NCI-H69 (cell line): ENCODE measurements around the gene HLX.

ENCODE experiments used
- DNase-seq: peaks from one replicate; lab custom pipeline; 2025; lab: John Stamatoyannopoulos, UW

HLX gene, protein sequence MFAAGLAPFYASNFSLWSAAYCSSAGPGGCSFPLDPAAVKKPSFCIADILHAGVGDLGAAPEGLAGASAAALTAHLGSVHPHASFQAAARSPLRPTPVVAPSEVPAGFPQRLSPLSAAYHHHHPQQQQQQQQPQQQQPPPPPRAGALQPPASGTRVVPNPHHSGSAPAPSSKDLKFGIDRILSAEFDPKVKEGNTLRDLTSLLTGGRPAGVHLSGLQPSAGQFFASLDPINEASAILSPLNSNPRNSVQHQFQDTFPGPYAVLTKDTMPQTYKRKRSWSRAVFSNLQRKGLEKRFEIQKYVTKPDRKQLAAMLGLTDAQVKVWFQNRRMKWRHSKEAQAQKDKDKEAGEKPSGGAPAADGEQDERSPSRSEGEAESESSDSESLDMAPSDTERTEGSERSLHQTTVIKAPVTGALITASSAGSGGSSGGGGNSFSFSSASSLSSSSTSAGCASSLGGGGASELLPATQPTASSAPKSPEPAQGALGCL

DNA sequence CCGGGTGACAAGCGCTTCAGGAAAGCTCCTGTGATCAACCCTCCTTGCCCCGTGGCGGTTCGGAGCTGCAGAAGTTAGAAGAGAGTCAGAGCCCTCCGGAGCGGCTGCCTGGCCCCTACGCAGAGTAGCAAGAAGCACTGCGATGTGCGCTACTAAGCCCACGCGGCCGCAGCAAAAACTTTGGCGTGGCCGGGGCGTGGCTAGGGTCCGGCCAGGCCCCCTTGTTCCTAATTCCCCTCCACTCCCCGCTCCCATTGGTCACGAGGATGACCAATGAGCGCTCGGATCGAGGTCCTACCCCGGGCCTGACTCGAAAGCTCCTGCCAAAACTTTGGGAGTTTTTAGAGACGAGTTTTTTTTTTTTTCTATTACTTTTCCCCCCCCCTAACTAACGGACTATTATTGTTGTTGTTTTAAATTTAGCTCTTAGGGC lies at the start of gene HLX:
Gene HLX (plus strand): TSS at position 368 of the 433 bp plus-strand sequence. CDS start 415 bp downstream, outside the sequence.
- DNase-seq, result peak; percentile 61

DNA sequence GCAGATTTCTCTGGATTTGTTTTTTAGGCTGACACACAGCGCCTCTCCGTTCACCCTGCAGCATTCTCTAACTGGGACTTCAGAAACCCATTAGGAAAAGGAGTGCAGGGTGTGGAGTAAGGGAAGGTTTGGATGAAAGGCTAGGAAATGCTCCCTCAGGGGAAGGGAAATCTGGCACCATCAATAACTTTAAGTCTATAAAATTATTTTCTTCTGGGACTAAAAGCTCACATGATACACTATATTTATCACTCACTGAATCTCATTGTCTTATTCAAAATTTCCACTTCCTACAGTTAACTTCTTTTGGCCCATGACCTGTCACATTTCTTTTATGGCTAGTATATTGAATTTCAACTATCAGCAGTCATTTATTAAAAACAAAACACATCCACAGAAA lies 45.8 kb upstream of the HLX start:
- no peak for DNase-seq

DNA sequence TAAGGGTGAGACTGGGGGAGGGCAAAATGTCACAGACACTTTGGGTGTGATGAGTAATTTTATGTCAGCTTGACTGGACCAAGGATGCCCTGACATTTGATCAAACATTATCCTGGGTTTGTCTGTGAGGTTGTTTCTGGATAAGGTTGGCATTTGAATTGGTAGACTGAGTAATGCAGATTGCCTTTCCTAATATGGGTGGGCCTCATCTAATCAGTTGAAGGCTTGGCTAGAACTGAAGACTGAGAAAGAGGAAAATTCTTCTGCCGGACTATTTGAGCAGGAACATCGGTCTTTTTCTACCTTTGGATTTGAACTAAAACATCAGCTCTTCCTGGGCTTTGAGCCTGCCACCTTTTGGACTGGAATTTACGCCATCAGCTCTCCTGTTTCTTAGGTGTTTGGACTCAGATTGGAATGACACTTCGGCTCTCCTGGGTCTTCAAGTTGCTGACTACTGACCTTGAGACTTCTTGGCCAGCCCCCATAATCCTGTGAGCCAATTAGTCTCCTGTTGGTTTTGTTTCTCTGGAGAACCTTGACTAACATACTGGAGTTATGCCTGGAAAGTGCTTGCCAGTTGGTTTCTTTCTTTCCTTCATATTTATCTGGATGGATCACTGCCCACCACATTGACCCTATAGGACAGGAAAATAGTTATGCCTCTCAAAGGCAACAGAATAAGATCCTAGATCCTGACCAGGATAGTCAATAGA lies 44.9 kb upstream of the HLX start:
- no peak for DNase-seq

DNA sequence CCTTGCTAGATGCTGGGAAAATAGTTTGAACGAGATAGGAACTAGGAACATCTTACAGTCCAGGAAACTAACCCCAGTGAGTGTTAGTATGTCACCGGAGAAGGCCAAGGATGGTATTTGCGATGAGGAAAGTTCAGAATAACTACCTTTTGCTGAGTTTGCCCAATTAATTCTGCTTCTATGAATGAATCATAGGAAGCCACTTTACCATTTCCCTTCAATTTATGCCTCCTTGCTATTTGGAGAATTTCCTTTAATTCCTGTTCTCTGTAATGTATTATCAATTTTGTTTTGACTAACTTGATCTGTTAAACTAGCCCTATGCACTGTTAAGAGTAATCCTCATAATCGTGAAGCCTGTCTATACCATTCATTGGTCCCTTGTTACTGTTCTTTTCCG lies 40.7 kb upstream of the HLX start:
- no peak for DNase-seq

DNA sequence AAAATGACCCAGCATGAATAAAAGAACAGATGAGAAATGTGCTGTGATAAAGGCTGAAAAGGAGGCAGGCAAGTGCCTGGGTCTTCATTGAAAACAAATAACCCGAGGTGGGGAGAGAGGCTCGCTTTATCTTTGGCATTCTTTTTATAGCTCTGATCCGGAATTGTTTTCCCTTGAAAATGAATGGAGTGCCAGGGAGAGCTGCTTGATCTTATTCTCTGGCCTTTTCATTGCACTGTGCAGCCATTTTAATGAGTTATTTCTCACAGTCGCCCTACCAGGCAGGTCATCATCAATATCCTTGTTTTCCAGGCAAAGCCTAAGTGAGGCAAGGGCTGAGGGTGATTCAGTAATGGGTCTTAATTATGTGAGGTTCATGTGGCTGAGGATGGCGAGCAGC lies 39.8 kb upstream of the HLX start:
- no peak for DNase-seq

DNA sequence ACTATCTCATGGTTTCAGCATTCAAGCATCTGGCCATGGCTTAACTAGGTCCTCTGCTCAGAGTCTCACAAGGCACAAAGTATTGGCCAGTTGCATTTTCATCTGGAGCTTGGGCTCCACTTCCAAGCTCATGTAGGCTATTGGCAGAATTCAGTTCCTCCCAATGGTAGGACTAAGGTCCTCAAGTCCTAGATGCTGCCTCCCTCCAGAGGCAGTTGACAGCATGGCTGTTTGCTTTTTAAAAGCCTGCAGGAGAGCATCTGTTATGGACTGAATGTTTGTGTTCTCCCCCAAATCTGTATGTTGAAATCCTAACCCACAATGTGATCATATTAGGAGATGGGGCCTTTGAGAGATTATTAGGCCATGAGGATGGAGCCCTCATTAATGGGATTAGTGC lies 38.0 kb upstream of the HLX start:
- peak; percentile 22 for DNase-seq

DNA sequence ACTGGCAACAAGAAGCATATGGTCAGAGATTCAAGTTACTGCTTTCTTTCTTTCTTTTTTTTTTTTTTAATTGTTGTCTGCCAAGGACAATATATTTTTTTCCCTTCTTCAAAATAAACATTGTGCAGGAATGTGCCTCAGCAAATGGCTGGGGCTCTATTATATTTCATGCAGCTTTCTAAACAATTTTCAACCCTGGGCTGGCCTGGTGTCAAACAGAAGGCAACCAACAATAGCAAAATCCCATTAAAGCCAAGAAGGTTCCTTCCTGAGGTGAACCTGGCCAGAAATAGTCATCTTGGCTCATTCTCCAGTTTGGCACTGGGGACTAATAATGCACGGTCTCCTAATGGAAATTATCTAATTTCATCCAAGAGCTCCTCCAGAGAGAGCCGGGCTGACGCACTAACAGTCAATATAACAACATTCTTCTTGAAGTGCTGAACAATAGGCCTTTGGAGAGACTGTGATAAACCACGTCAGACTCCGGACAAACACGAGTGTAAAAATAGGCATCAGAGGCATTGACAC lies 35.7 kb upstream of the HLX start:
- no peak for DNase-seq

DNA sequence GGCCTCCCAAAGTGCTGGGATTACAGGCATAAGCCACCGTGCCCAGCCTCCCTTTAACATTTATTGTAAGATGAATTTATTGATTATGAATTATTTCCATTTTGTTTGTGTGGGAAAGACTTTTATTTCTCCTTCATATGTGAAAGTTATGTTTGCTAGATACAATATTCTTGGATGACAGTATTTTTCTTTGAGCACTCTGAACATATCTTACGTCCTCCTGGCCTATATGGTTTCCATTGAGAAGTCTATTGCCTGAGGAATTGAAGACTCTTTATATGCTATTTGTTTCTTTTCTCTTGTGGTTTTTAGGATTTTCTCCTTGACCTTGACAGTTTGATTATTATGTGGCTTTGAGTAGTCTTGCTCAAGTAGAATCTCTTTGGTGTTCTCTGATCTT lies 26.8 kb upstream of the HLX start:
- DNase-seq, result no peak

DNA sequence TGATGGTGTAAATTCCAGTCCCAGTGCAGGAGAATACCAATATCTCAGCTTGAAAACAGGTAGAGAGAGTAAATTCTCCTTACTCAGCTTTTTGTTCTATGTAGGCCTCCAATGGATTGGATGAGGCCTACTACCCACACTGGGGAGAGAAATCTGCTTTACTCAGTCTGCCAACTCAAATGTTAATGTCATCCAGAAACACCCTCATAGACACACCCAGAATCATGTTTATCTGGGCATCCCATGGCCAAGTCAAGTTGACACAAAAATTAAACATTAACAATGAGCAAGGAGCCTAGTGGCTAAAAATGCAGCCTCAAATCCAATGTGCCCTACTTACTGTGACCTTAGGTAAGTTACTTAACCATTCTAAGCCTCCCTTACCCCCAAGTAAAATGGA lies 6.9 kb upstream of the HLX start:
- no peak for DNase-seq

DNA sequence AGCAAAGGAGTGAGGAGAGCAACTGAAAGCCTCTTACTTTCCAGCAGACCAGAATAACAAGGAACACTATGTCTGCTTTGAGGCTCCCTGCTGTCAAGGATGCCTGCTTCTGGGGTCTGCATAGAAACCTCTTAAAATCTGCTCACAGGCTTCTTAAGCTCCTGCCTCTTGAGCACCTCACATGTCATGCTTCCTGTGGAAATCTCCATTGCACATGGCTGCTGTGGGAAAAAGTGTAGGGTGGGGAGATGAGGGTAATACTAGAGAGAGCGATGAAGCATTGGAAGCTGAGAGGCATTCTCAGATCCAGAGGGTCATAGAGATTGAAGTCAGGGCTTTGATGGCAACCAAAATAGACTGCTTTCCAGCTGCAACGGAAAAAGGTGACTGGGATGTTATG lies 6.2 kb upstream of the HLX start:
- no peak for DNase-seq

DNA sequence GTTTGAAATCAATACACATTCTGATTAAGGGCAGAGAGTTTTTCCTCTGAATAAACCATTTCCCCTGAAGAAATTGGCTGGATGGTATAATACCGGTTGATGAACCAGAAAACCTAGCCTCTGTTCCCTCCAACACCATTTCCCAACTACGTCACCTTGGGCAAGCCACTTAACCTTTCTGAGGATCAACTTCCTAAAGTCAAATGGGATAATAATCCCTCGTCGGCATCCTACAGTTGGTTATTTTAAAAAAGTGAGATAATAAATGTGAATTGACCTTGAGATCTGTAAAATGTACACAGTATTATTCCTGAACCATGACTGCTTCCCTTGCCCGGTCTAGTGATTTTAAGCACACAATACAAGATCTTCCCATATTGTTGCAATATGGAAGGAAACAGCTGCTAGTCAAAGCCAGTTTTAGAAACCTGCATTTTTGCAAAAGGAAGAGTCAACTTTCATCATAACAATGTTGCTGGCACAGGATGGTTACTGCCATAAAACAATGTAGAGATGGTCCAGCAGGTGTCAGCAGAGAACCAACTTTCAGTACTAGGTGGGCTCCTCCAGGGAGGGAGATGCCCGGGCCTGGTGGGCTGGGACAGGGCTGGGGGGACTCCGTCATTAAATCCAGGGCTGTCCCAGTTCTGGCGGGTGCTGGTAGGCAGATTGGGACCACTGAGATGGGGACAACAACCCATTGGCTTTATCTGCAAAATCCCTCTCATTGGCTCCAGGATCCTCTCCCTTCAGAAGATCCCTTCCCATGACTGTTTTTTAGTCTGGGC lies 5.2 kb upstream of the HLX start:
- DNase-seq, result peak; percentile 49

DNA sequence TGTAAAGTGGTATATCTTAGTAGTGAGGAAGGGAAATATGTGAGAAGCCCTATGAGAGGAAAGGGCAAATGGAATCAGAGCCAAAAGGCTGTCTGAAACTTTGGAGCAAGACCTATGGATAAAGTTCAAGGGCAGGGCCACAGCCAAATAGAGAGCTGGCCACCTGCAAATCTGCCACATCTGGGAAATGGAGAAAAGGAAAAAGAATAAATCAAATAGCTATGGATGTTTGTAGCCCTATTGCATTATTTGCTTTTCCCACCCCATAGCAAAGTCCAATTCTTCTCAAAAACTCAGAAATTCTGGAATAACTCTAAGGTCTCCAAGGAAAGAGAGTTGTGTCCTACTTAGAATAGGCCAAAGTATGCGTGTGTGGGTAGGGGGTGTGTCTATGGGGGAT lies 4.0 kb upstream of the HLX start:
- no peak for DNase-seq

DNA sequence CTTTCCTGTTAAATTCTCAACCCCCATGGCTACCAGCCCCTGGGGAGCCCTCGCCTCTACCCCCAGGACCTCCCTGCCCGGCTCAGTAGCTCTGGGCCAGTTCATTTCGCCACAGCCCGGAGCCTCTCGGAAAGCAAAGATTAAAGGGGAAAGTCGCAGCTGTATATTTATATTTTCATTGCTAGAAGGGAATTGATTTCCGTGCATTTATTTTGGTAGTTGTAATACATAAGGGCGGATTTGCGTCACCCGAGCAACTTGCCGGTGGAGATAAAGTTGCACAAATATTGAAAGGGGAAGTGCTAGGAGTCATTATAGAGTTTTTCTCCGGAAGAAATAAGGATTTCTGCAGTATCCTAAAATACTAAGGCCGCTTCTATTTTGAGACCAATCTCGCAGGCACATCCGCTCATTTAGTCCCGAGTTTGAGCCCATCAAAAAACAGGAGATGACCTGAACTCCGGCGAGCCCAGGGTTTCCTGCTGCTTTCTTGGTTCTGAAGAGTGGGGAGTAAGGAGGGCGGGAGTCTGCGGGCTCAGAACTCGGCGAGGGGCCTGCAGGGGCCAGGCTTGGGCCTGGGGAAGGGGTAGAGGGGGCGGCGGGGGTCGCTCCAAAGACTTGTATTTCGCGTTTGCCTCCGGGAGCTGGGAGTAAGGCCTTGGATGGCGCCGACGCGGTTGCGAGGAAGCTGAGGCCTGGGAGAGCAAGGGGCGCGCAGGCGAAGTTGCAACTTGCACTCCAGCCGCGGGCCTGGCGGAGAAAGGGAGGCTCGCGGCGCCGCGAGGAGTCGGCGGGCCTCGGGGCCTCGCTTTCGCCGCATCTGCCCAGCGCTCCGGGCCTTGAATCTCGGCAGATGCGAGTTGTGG lies 2.5 kb upstream of the HLX start:
- DNase-seq, result no peak

DNA sequence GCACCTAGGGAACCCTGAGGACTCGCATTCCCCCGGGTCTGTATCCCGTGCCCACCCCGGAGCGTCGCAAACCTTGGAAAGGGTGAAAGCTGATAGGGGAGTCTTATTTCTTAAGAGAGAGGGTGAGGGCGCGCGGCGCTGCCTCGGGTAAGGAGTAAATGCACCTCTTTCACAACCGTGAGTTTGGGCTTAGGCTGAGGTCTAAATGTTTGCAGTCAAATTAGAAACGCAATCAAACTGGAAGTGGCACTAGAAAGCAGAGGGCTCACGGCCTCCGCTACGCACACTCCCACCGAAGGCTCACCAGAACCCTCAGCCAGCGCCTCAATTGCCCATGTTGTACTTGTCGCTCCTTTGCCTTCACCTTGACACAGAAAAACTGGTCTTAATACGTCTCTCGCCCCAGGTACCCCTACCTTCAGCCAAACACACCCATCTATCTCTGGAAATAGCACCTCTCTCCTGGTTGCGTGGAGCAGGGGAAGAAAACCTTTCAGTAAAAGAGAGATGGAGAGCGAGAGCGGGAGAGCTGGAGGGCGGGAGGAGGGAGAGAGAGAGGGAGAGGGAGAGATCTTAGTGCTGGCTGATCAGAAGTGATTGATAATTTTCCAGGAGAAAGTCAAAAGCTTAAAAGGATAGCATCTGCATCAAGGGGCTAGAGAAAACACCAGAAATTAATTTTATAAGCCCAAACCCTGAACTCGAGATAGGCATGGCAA lies 1.7 kb upstream of the HLX start:
- DNase-seq, result no peak

DNA sequence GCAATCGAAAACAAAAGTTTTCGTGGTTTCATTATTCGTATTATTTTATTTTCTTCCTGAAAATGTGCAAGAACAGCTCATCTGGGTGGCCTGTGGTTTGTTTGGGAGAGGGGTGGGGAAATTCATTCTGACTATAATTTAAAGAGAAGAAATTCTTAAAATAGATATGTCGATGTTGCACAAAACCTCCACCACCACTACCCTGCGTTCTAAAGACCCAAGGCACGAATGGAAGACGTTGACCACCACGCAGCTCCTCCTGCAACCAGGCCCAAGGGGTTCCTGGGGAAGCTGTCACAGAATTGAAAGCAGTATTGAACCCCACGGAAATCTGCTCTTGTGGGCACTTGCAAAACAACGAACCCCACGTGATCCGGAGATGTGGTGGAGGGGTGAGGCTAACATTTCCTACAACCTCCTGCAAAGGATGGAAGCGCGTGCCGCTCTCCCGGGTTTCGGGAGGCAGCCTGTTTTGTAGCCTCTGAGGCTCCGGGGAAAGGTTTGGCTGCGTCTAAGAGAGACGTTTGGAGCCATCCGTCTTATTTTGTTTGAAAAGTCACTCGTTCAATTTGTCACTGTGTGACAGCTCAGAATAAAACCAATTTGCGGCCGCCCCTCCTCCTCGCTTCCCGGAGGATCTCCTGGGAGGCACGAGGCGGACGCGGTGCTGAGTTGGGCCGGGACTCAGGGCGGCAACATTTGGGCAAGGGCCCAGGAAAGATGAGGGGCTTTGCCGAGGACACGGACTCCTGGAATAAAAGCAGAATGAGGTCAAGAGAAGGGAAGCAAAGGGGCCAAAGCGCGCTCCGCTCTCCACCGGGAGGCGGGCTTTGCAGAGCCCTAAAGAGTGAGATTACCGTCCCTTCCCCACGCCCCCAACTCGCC lies 810 bp upstream of the HLX start:
- DNase-seq, result no peak

DNA sequence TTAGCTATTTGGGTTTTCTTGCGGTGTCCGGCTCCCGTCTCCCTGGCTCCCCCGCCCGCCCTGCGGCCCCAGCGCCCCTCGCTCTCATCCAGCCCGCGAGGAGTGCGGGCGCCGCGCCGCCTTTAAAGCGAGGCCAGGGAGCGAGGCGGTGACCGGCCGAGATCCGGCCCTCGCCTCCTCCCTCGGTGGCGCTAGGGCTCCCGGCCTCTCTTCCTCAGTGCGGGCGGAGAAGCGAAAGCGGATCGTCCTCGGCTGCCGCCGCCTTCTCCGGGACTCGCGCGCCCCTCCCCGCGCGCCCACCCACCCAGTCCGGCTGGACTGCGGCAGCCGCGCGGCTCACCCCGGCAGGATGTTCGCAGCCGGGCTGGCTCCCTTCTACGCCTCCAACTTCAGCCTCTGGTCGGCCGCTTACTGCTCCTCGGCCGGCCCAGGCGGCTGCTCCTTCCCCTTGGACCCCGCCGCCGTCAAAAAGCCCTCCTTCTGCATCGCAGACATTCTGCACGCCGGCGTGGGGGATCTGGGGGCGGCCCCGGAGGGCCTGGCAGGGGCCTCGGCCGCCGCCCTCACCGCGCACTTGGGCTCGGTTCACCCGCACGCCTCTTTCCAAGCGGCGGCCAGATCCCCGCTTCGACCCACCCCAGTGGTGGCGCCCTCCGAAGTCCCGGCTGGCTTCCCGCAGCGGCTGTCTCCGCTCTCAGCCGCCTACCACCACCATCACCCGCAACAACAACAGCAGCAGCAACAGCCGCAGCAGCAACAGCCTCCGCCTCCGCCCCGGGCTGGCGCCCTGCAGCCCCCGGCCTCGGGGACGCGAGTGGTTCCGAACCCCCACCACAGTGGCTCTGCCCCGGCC lies 492 bp downstream of the HLX start:
- peak; percentile 63 for DNase-seq

DNA sequence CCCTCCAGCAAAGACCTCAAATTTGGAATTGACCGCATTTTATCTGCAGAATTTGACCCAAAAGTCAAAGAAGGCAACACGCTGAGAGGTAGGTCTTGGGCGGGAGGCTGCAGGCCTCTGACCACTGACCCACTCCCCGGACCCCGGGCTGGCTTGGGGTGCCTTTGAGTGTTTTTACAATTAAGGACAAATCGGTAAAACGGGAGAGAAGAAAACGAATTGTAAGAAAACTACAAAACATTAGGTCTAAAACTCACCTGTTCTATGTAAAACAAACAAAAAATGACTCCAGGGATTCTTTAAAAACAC lies 1.1 kb downstream of the HLX start:
- no peak for DNase-seq

DNA sequence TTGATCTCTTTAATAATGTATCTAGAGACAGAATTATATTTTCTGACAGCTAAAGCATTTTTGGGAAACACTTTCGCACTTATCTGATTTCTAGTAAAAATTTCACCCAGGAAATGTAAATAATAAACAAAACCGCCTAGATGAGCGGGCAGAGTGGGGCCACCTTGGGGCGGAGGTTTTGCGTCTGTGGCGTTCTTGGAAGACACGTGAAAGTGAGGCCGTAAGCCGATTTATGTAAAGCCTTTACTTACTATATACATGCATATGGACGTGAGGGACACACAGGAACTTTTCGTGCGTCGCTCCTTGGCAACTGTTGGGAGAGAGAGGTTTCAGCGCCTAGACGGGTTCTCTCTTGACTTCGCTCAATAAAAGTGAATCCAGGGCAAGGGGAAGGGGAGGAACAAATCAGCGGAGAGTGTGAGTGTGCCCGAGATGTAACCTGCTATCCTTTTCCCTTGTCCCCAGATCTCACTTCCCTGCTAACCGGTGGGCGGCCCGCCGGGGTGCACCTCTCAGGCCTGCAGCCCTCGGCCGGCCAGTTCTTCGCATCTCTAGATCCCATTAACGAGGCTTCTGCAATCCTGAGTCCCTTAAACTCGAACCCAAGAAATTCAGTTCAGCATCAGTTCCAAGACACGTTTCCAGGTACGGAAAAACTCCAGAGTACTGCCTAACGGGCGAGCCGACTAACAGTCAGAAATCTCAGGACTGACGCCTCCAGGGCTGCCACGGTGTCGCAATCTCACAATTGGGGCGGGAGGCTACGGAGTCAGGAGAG lies 1.7 kb downstream of the HLX start:
- no peak for DNase-seq
